Stimulated activated CD4-positive, alpha-beta T cell treated with anti-CD3 and anti-CD28 coated beads, Interleukin-1b, Interleukin-23, amount 100 ng/mL, for 4 hours (primary cell): ENCODE measurements around the gene PTPRN2.
"Not testable (repeated sequence)": the region's sequence is repeated elsewhere in the genome, so short reads cannot be mapped to it uniquely, and the experiment has no call there.

Experiments
- DNase-seq, 2 donors: peaks; one replicate each; pipeline ENCODE4 v3.0.0-alpha.2; 2020; ENCODE audit warnings: low read depth in 2 of 2

Gene PTPRN2

GRCh38 chr7:157566631-157567006, 1021.0 kb downstream of the PTPRN2 start:
- DNase-seq: no peak

- DNase-seq: no peak
Measured at GRCh38 chr7:157565981-157566630, 1021.5 kb downstream of the PTPRN2 start.

GRCh38 chr7:157565201-157565626, 1022.4 kb downstream of the PTPRN2 start:
- DNase-seq: no peak

GRCh38 chr7:157564517-157565177, 1023.0 kb downstream of the PTPRN2 start:
- no peak for DNase-seq

- DNase-seq: not testable (repeated sequence)
Measured at GRCh38 chr7:157563467-157564135, 1024.0 kb downstream of the PTPRN2 start.

GRCh38 chr7:157562522-157563398, 1024.9 kb downstream of the PTPRN2 start:
- not testable (repeated sequence) for DNase-seq

- no peak for DNase-seq
Measured at GRCh38 chr7:157561816-157562410, 1025.7 kb downstream of the PTPRN2 start.

- no peak for DNase-seq
Measured at GRCh38 chr7:157561523-157561785, 1026.2 kb downstream of the PTPRN2 start.

- DNase-seq: no peak
Measured at GRCh38 chr7:157560710-157561522, 1026.7 kb downstream of the PTPRN2 start.

- no peak for DNase-seq
Measured at GRCh38 chr7:157560258-157560654, 1027.4 kb downstream of the PTPRN2 start.

- DNase-seq: no peak
Measured at GRCh38 chr7:157559596-157560257, 1027.9 kb downstream of the PTPRN2 start.

- no peak for DNase-seq
Measured at GRCh38 chr7:157558875-157559595, 1028.6 kb downstream of the PTPRN2 start.

GRCh38 chr7:157558516-157558874, 1029.1 kb downstream of the PTPRN2 start:
- DNase-seq: no peak

- no peak for DNase-seq
Measured at GRCh38 chr7:157558061-157558460, 1029.6 kb downstream of the PTPRN2 start.

- no peak for DNase-seq
Measured at GRCh38 chr7:157557263-157557662, 1030.4 kb downstream of the PTPRN2 start.

GRCh38 chr7:157556642-157556944, 1031.0 kb downstream of the PTPRN2 start:
- DNase-seq: no peak

- DNase-seq: no peak
Measured at GRCh38 chr7:157555944-157556641, 1031.5 kb downstream of the PTPRN2 start.

GRCh38 chr7:157555313-157555712, 1032.3 kb downstream of the PTPRN2 start:
- no peak for DNase-seq
